KG1 (cell line): Measurements from ENCODE around the gene ERI3.
A peak's percentile ranks its signal among the peaks of the same experiment; 100 is the strongest.

Source experiments
- DNase-seq: peaks from one replicate; lab custom pipeline; 2025; lab: John Stamatoyannopoulos, UW

Gene ERI3

DNA sequence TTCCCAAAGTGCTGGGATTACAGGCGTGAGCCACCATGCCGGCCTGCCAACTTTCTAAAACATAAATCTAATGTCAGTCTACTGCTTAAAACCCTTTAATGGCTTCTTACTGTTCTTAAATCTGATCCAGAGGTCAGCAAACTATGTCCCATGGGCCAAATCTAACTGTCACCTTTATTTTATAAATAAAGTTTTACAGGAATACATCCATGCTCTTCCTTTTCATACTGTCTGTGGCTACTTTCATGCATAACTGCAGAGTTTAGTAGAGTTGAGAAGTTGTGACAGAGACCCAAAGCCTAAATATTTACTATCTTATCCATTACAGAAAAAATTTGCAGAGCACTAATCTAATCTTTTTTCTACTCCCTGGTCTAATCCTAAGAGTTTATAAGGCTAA is 3.8 kb downstream of the ERI3 start:
- DNase-seq: no peak

DNA sequence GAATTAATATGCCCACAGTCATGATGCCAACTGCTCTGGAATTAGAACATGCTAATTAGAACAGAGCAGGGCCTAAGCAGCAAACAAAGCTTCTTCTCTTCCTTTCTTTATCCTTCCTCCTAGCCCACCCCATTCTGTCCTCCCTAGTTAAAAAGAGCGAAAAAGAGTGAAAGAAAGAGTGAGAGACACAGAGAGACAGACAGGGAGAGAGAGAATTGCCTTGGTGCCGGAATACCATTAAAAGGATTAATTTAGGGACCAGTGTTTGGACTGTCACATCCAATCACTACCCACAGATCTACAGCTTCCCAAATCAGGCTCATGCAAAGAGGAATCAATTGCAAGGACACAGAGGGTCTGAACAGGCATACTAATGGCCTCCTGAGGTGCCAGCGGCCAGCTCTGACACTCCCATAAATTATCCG is 7.0 kb downstream of the ERI3 start:
- DNase-seq: no peak

DNA sequence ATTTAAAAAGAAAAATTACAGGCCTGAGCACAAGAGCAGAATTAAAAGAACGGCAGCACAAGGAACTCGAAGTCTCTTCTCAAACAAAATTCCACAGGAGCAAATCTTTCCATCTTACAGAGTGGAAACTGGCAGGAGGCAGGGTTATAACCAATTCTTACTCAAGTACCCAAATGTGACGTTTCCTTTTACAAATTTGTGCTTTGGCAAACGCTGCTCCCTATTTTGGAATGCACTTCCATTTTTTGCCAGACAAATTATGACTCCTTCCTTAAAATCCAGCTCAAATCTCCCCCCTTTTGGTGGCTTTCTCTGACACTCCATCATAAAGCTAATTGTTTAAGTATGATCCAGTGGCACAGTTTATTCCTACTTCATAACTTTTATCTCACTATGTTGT is 7.8 kb downstream of the ERI3 start:
- DNase-seq: no peak

DNA sequence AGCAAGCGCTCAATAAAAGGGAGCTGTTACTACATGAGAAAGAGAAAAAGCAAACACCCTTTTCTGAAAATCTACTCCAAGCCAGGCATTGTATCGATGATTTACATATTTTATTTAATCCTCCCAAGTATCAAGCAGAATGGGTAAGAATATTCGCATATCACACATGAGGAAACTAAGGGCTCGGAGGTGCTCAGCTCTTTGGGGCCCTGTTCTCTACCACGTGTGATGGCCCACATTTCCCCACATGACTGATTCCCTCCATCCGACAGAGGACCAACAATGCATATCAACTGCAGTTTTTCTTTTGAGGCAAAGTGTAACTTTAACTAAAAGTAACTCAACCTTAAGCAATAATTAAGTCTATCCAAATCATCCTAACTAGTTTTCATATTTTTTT is 8.2 kb downstream of the ERI3 start:
- no peak for DNase-seq

DNA sequence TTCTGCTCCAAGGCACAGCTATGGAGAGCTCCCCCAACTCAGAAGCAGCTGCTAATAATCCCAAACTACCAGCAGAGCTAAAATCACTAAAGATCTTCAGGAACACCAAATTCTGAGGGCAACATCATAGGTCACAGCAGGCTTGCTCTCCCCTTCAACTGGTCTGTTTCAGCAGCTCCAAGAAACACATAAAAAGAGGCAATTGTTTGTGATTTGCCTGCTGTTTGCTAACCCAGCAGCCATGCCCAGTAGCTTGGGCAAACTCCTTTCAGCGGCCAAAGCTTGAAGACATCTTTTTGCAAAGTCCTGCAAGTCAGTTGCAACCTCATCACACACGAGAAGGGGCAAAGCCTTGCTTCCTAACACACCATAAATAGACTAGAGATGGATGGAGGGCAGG is 8.9 kb downstream of the ERI3 start:
- DNase-seq: no peak

DNA sequence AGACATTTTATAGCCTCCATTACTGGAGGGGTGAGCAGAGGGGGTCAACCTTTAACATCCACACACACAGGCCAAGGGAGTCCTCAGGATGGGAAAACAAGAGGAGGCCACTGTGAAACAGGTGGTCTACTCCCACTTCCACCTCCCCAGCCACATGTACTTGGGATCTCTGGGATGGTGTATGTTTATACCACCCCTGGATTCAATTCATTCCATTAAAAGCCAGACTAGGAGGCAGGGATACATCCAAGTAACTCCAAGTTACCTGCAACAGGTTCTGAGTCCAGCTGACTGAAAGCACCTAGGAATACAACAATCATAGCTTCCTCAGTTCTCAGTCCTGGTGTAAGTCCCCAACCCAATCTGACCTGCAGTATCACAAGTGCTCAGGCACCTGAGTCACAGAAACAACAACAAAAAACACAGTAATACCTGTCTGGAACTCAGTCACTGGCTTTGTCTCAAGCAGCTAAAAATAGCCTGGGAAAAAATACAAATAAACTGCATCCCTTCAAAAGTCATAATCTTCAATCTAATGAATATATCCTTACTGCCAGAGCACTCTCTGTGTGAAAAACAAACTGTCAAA is 9.8 kb downstream of the ERI3 start:
- DNase-seq: no peak

DNA sequence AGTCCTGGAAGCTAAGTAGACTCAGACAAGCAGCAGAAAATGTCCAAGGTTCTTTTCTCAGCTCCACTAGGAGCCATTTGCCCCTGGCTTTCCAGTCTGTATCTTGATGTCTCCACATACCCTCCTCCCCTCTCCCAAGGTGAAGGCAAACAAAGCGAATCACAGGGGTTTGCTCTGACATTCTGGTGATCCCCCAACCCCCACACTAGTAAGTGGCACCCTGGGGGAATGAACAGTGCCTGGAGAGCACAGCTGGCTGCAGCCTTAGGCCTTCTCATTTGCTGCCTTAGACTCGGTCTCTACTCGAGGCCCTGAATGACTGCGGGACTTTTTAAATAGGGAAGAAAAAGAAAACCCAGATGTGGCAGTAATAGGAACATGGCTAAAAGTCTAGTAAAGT is 15.3 kb downstream of the ERI3 start:
- DNase-seq: no peak

DNA sequence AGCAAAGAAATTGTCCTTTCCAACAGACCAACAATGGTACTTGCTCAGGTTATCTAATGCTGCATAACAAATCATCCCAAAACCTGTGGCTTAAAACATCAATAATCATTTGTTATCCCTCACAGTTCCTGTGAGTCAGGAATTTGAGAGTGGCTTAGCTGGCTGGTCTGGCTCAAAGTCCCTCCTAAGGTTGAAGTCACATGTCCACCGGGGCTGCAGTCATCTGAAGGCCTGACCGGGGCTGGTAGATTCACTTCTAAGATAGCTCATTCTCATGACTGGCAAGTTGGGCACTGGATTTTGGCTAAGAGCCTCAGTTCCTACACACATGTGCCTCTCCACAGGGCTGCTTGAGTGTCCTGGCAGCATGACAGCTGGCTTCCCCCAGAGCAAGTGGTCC is 16.9 kb downstream of the ERI3 start:
- DNase-seq: no peak

DNA sequence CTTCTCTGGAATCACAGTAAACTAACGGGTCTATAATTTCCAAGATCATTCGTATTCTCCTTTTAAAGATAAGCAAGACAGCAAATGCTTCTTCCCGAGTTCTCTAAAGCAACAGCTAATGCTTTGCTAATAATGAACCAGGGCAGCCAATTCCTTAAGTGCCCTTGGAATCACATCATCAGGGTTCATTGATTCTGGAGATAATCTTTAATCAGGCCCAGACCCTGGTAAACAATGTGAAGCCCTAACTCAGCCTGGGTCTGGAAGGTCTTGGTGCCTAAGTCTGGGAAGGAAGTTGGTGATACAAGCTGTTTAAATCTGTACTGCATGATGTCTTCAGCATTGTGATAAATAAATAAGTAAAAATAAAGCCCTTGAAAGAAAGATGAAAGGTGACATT is 18.4 kb downstream of the ERI3 start:
- DNase-seq: no peak

DNA sequence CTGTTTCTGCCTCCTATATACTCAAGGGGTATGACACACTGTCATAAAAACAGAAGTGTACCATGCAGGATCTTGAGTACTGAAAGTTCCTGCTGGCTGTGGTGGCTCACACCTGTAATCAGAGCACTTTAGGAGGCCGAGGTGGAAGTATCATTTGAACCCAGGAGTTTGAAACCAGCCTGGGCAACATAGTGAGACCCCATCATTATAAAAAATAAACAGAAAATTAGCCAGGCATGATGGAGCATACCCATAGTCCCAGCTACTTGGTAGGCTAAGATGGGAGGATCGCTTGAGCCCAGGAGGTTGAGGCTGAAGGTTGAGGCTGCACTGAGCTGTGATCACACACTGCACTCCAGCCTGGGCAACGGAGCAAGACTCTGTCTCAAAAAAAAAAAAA is 20.1 kb downstream of the ERI3 start:
- DNase-seq: no peak

DNA sequence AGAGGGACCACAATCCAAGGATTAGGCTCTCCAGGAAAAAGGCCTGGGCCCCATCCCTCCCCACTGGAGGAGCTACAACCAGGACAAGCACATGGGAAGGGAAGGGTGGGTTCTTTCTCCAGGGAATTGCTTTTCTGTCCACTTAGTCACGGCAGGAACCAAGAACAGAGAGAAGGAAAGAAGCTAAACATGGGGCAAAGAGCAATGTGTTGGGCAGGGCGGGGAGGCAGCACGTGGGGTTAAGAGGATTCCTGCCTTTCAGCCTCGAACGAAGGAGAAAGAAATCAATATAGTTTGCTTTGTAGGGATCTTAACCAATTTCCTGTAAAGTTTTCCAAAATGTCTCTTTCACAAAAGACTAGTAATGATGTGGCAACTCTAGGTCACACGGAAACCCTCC is 21.7 kb downstream of the ERI3 start:
- DNase-seq: no peak

DNA sequence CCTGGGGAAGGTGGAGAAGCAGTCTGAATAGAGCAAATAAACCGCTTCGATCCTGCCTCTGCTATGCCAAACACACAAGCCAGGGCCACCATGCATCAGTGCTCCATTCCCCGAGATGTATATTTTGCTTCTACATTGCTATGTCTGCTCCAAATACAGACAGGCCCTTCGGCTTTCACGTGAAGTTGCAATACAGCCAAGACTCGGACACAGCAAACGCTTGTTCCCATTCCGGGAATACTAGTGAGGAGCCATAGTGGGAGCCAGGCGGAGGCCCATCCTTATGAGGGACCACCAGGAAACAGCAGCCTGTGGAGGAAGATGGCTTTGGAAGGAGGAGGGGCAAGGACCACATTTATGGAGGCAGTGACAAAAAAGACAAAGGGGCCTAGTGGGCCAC is 22.6 kb downstream of the ERI3 start:
- DNase-seq: no peak

DNA sequence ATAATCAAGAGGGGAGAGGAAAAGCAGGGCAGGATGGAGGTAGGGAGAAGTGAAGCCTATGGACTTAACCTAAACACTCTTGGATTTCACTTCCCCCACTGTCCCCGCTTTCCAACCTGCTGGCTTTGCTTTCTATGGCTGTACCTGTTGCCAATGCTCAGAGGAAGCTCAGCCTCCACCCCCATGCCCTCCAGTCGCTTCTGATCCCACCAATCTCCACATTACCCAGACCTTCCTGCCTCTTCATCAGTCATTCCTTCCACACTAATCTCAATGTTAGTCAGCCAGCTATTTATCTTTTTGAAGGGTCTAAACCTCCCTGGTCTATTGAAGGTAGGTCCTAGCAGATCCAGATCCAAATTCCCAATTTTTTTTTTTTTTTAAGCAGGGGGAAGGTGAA is 24.1 kb downstream of the ERI3 start:
- no peak for DNase-seq

DNA sequence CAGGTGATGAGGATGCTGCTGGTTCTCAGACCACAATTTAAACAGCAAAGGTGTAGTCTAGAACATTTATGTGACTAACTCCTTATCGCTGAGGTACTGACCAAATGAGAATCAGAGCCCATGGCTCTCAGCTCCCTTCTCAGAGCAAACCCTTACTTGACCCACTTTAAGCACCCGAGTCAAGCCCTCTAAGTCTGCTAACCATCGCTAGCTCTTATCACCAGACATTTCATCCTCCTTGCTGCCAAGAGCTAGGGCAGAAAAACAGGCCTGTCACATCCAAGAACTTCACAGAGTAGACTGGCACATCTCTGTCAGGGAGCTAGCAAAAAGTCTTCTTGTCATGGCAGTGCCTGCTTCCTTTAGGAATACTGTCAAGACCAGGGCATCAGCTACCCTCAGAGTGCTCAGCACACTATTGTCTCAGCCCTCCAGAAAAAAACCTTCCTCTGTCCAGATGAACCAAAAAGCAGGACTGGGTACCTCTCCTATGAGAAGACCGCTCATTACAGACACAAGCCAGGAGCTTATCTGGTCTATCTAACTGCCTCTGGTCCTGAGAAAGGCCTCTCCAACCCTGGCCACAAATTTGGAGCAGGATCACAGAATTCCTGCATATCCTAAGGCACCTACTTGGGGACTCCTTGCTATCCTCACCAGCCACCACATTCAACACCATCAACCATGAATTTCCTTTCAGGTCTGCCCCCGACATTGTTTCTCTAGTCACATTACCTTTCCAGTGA is 26.2 kb downstream of the ERI3 start:
- no peak for DNase-seq

DNA sequence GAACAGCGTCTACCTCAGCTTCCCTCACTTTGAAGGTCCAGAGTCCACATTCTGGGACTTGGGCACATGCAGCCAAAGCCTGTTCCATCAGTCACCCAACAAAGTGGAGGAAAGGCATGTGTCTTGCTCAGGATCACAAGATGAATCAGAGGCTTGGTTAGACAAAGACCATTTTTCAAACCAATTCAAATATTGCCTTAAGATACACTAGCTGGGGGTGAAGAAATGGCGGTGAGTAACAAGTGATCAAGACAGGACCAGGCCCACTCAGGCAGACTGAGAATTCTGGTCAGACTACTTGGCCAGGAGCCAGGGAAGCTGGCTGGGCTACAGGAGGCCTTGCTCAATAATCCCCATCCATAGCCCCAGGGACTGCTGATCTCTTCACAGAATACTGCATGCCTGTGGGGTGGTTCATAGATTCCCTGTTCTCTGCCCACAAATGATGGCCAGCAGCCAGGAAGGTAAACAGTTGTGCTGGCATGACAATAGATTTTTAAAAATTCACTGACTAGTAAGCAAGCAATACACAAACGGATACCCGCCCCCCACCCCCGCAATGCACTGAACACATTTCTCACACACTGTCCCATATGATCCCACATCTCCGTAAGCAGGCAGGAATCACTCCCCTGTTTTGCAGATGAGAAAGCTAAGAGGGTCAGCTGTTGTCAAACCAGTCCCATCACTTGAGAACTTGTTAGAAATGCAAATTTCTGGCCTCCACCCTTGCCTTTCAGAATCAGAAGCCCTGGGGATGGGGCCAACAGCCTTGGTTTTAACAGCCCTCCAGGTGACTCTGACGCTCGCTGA is 27.2 kb downstream of the ERI3 start:
- no peak for DNase-seq

DNA sequence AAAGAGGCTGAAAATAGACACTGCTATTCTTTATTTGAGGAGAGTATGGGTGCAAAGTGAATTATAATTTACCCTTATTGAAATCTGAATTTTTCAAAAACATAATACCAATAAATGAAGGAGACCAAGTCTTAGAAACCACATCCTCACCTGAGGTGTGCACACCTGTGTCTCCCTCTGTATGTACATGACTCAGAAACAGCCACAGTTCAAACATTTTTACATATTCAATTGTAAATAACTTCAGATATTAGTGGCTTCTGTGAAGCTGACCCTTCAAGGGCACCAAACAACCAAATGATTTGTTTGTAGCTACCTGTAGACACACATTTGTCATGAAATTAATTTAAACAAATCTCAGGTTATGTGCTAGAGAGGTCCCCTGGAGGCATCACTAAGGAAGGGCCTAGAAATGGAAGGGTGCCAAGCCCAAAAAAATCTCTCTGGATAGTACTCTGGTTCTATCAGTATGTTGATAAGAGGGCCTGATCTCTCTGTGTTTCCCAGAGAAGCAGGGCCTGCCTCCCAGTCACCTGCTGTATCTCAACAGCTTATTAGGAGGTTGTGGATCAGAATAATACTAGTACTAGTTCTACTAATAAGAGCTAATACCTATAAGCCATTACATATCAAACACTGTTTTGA is 28.1 kb downstream of the ERI3 start:
- DNase-seq: no peak

DNA sequence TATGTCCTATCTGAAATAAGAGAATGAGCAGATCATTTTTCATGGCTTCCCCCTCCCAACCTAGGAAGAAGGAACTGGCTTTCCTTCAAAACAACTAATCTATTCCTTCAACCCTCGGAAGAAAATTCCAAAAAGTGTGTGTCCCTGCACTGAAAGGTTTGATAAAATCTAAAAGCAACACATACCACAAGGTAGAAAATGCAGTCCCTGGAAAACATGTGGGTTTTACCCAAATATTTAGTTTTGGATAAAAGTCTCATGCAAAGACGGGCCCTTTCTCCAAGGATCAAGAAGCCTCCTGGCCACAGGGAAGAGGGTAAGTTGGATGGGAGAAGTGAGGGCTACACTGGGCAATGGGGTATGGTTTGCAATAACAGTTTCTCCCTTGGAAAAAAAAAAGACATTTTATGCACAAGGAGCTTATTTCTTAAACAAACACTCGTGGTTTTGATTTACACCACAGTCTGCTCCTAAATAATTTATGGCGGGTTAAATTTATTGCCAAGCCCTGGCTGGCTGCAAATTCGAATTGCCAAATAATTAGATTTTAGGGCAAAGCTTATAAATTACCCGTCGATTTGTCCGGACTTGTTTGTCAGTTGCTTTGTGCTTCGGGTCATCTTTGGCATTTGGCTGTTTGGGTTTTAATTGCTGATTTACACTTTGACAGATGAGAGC is 28.9 kb downstream of the ERI3 start:
- DNase-seq: no peak

DNA sequence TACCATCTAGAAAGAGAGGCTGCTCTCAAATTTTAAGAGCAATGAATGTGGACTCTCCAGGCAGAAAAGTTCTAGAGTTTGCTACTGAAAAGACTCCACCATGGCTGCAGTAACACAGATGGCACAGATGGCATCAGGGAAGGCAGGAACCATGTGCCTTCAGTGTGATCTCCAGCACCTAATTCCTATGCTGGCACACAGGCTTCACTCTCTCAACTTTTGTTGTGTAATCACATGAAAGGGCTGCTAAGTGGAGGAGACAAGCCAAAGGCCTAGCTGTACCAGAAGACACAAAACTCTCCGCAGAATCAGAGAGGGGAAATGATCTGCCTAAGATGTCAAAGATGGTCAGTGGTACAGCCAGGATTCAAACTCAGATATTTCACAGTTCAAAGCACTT is 31.1 kb downstream of the ERI3 start:
- no peak for DNase-seq

DNA sequence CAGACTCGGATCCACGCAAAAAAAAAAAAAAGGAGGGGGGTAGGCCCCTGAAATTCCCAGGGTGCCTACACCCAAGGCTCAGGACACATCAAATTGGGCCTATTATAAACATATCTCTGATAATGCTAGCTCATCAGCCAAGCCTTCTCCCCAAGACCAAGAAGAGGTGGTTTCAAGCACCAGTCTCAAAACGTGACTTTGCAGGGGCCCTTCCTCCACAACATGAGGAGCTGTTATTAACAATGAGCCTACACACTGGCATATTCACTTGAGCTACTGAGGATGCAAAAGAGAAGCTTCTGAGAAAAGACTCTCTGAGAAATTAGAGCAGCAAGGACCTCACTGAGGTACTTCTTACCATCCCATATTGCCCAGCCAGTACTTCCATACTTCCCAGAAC is 32.7 kb downstream of the ERI3 start:
- DNase-seq: no peak

DNA sequence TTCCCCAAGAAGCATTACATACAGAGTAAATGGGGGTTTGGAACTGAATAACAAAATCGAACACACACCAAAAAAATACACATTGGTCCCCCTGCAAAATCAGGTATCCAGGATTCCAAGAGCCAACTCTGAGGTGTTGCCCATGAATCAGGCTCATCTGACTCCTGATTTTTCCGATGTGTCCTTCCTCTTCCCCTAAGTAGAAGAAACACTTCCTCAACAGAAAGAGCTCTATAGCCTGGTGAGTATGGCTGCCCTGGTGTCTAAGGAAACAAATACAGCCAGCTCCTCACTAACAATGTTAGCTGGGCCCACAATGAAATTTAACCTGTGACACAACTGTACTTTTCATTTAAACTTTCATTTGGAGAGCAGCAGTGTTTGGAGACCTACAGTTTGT is 33.6 kb downstream of the ERI3 start:
- no peak for DNase-seq

DNA sequence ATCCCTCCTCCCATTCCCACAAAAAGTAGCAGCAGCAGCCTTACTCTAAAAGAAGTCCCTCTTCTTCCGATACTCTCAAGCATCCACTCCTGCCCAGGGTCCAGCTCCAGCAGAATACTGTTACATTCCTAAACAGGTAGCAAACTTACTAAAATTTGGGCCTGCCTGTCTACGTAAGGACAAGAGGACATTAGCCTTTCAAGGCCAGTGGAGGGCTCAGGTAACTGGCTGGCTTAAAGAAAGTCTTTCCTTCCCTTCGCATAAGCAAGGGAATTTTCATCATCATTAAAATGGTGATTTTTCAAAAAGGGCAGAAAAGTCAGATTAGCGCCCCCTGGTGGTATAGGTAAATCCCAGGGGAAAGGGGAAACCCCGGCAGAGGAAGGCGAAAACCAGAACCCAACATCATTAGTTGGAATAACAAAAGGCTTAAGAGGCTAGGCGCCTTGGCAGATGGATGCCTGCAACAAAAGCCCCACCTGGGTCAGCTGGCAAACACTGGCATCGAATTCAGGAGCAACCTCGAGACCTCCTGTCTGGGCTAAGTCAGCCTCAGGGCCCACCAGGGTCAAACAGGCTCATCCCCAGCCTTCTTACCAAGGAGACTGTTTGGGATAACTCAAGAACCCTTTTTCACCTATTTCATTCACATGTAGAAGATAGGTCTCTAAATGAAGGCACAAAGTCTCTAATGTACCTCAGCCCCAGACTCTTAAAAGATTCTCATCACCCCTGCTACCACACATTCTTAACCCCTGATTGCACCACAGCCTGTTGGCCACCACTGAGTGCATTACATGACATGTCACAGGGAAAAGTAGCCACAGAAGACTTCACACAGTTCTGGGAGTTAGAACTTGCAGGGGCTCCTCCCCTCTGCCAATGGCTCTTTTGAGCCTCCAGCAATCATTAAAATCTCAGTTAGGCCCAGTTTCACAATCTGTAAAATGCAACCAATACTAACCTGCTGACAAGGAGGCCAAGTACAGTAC is 36.7 kb downstream of the ERI3 start:
- peak; percentile 20 for DNase-seq
